H54 (cell line): ENCODE results near the gene ADGRL4.
"Not testable (repeated sequence)": the region's sequence is repeated elsewhere in the genome, so short reads cannot be mapped to it uniquely, and the experiment has no call there.

ENCODE experiments used
- DNase-seq: peaks from one replicate; pipeline ENCODE4 v3.0.0; 2011; ENCODE audit warnings: low spot score, mixed read lengths; ENCODE audit not compliant: insufficient read length
- FAIRE-seq: peaks from 3 replicates; lab custom pipeline; 2011; peaks lifted over from hg19 to GRCh38; lab: Jason Lieb, UNC
- POLR2A ChIP-seq: IDR thresholded peaks from 2 replicates; pipeline ENCODE4 v1.6.1; 2011; ENCODE audit warnings: low read depth, mild to moderate bottlenecking, low read length

ADGRL4 gene

DNA sequence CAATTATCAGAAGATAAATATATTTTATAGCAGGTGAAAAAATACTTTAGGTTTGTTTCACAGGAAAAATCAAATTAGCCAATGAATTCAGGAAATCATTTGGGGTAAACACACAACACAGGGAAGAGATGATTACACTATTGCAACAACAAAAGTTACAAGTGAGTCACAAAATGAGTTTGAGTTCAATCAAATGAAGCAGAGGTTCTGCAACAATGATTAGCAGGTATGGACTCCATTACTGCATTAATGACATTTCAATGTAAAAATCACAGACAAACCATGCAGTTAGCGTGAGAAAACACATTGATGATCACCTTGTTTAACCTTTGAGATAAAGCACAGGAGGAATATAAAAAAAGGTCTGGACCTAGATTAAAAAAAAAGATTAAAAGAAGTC, 9.7 kb downstream of the ADGRL4 start:
- DNase-seq, result no peak
- no peak for TF ChIP-seq POLR2A
- FAIRE-seq, result no peak

DNA sequence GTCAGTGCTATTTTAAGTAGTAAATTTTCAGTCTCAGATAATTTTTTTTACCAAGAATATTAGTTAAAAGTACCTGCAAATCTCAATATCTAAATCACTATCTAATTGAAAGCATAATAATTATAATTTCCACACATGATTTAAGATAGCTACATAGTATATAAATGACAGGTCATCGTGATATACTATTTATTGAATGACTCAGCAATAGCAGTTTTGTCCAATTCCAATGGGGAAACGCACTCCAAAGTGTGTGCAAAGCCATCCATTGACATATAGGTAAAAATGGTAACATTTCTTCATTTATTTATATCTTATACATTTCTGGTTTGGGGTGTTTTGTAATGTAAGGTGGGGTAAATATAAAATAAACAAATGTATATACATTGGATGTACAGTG, 19.5 kb downstream of the ADGRL4 start:
- TF ChIP-seq POLR2A, result no peak
- DNase-seq (no peak), FAIRE-seq (no peak)

DNA sequence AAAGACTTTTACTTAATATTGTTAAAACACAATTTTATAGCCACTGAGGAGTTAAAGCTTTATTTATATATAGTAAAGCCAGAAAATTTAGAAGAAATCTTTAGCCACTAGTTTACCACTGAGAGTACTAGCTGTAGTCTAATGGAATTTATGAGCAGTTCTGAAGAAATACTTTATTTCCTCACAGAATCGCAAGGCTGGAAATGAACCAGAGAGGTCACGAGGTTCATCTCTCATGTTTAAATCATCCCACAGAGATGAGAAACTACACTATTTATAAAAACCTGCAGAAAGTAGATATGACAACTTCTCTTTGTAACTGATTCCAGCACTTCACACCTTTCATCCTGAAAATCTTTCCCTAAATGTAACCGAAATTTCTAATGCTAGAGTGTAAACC, 26.0 kb downstream of the ADGRL4 start:
- no peak for DNase-seq
- TF ChIP-seq POLR2A, result no peak
- FAIRE-seq, result no peak

DNA sequence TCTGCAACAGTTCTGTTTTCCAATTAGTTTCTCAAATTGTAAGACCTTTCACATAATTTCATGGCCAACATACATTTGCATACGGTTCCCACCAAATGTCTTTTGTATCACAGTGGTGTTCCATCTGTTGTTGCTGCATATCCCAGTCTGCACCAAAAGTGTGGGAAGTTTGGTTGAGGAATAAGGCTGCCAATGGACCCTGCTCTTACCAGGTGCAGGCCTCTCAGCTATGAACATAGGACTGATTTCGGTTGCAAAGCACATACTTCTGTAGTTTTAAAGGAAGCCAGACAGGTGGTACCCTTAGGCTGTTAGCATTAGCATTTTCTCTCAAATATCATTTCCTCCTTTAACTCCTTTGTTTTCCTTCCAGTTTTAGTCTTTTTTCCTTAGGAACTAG, 33.8 kb downstream of the ADGRL4 start:
- TF ChIP-seq POLR2A, result no peak
- DNase-seq (no peak), FAIRE-seq (no peak)

DNA sequence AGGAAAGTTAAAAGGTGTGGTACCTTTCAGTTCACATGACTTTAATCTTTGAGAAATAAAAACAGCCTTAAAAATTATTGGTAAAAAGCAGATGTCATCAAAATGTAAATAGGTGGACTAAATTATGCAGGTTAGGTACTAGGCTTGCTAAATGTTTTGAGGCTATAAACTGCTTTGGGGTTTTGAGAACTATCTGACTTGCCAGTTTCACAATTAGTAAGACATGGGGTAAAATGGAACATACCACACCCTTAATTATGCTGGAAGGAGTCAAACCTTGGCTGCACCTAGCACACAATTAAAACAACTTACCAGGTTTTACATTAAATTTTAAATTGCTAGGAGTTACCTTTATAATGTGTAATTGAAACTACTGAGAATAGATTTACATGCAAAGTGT, 39.4 kb downstream of the ADGRL4 start:
- DNase-seq, FAIRE-seq: not testable (repeated sequence)

DNA sequence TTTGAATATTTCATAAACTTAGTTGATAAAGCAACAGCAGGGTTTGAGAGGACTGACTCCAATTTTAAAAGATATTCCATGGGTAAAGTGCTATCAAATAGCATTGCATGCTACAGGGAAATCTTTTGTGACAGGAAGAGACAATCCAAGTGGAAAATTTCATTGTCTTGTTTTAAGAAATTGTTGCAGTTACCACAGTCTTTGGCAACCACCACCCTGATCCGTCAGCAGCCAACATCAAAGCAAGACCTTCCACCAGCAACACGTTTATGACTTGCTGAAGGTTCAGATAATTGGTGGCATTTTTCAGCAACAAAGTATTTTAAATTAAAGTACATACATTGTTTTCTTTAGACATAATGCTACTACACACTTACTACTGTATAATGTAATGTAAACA, 47.8 kb downstream of the ADGRL4 start:
- FAIRE-seq (no peak), DNase-seq (no peak)
- no peak for TF ChIP-seq POLR2A

DNA sequence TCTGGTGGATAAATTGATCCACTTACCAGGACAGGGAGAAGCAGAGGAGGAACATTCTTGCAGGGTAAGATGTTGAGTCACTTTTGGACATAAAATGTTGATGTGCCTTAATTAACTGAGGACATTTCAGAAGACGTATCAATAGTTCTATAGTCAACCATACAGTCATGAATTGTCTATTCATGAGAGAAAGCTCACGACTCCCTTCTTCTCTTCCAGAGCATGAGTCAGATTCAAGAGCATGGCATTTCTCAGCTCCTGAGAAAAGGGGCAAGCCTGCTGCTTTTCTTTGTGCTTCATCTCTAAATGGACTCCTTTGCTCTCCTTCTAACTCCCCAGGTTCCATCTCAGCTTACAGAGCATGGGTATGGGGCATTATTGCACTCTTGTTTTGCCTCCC, 55.7 kb downstream of the ADGRL4 start:
- TF ChIP-seq POLR2A, result no peak
- no peak for FAIRE-seq
- DNase-seq, result no peak

DNA sequence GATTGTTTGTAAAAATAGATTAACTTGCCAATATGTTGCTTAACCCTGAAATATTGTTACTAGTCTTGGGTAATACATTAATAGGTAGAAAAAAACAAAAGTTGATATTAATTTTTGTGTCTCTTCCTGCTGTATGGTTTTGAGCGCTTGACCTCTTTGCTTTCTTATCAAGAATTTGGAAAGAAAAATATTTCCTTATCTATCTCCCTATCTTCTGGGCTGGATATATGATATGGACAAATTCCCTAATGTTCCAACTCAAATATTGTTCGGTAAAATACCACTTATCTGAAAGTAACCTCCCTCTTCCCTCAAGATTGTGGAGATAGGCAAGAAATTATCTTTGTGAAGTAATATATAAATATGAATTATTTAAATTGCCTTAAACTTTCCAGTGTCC, 57.3 kb downstream of the ADGRL4 start:
- TF ChIP-seq POLR2A, result no peak

DNA sequence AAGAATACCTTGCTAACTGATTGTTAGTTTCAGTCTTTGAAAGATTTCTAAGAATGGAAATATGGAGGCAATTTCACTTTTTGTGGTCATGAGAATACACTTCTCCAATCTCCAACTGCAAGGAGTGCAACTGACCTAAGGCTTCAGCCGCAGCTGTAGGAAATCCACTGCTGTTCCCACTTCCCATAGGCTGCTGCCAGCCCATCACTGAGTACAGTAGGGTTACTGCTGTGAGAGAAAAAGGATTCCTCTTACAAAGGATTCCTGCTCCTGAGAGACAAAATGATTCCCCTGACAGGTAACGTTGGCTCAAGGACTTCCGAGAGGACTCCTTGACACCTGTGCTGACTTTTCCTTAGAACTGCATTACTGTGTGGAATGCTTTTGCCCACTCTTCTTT, 87.4 kb downstream of the ADGRL4 start:
- TF ChIP-seq POLR2A, result no peak
- FAIRE-seq (peak; percentile 11), DNase-seq (no peak)

More for the DNA sequence above, 57.3 kb downstream of the ADGRL4 start:
- no peak for FAIRE-seq
- DNase-seq, result no peak

DNA sequence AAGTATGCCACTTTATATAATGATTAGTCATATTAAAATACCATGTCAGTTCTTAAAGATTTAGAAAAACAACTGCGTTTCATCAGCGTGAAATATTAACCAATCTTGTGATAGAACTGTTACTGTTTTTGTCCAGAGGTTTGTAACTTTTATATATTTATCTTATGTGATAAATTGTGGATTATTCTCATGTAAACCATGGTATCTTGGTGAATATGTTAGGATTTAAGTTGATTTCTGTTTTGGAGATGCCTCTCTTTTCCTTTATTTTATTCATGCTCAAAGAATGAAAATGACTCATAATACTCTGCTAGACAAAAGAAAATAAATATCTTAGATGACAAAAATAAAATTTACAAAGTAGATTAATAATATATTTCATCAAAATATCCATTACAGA, 88.4 kb downstream of the ADGRL4 start:
- no peak for TF ChIP-seq POLR2A
- no peak for DNase-seq
- no peak for FAIRE-seq

DNA sequence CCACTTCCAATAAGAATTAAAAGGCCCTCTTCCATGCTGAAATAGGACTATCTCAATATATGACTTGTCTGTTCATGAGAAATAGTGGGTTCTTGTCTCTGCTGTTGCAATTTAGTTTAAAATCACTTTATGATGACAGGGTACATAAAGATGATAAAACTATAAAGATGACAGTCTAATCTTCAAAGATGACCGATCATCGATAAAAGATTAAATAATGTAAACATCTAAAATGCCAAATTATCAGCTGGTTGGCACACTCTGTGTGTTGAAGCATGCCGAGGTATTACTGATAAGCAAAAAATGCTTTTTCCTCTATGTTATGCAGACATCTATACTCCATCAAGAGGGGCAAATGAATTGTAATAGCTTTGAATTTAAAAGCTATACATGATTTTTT, 89.5 kb downstream of the ADGRL4 start:
- DNase-seq (no peak), FAIRE-seq (peak; percentile 30)
- no peak for TF ChIP-seq POLR2A

DNA sequence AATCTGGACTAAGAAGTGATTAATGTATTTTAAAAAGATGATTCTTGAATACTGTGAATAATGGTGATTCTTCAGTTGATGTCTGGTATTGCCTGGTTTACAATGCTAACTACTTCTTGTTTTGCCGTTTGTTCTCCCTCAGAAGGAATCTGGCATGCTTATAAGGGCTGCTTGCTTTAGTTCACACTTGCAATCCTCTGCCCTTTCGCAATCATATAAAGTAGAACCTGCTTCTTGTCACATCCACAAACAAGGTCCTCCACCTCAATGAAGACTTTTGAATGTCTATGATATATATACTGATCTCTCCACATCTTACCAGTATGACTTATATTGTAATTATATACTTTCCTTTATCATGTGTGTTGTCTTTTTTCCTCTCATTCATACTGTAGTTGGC, 92.6 kb downstream of the ADGRL4 start:
- FAIRE-seq (no peak), DNase-seq (no peak)
- no peak for TF ChIP-seq POLR2A

DNA sequence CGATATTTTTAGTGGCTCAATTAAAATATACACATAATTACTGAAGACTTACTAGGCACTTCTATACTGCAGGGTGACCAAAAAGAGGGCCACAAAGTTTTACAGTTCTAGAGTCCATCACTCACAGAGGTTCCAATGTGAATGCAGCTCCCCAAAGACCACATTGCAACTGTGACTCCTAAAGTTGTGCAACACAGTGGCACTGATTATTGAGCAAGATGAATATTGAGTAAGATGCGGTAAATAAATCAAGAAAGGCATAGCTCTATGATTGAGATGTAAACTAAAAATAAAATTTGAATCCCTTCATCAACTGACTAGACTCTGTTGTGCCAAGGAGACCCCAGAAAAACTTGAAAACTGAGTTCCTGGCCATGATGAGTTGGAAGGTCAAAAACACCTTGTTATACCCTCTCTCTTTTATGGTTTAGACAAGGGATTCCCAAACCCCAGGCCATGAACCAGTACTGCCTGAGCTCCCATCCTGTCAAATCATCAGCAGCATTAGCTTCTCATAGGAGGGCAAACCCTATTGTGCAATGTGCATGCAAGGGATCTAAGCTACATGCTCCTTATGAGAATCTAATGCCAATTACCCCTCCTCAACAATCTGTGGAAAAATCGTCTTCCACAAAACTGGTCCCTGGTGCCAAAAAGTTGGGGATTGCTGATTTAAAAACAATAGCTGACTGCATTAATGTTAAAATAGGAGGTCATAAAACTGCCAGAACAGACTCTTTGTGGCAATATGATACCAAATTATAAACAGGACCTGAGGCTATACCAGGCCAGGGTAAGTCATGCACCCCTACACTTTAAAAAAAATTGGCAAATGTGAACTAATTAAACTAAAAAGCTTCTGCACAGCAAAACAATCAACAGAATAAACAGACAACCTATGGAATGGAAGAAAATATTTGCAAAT, 94.3 kb downstream of the ADGRL4 start:
- FAIRE-seq, result no peak
- TF ChIP-seq POLR2A, result no peak
- no peak for DNase-seq

DNA sequence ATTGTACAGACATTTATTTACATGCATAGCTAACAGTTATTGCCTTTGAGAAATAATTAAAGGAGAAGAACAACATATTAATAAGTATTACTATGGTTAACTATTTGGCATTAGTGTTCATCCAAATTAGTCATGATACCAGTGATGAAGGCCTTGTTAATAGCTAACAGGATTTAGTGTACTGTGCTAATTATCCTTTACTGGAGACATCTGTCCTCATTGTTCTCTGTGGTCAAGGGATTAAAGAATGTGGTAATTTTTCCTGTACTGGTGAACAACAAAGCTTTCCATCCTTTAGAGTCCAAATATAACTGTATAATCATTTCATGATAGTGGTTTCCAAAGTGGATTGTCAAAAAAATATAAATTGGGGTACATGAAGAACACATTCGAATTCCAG, 103.9 kb downstream of the ADGRL4 start:
- no peak for FAIRE-seq
- TF ChIP-seq POLR2A, result no peak
- no peak for DNase-seq

DNA sequence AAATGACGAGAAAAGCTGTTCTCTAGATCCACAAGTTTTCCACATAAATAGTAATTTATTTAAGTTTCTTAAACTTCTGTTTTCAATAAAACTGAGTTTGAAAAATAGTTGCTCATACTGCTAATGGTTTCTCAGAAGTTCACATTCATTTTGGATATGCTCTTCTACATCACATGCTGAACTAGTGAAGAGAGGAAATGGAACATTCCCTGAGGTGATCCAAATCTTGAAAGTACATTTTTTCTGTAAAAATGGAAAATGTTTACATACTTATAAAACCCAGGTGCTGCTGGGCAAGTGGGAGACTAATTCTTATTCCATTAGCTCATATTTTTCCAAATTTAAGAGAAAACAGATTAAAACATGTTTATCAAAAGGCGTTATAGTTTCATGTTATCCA, 111.7 kb downstream of the ADGRL4 start:
- TF ChIP-seq POLR2A, result no peak
- DNase-seq (no peak), FAIRE-seq (no peak)
